Subcutaneous adipose tissue (tissue), 4 donors: ENCODE data around the gene PSMD6. TPM values are rescaled to one million over a fixed set of nuclear protein-coding genes. Genes with fewer than 3 reads are reported as not detected.

Source experiments
- total RNA-seq, 4 donors: library from RNA; depleted of rRNA; stranded (reverse); fragments of >200 nt; gene quantifications; one replicate each; pipeline ENCODE4 v1.1.0, GENCODE V29; 2016
- TF ChIP-seq, protein P1 (sequence below): fragments of 450-650 bp; IDR thresholded peaks from one replicate; pipeline ENCODE4 v1.5.1; 2016; ENCODE audit warnings: low read depth, mild to moderate bottlenecking, control low read depth, antibody characterized with exemption, moderate library complexity

Gene PSMD6
- total RNA-seq, 4 donors from 2014 or later: 51.8 to 89.0 (median 75.4) TPM

DNA sequence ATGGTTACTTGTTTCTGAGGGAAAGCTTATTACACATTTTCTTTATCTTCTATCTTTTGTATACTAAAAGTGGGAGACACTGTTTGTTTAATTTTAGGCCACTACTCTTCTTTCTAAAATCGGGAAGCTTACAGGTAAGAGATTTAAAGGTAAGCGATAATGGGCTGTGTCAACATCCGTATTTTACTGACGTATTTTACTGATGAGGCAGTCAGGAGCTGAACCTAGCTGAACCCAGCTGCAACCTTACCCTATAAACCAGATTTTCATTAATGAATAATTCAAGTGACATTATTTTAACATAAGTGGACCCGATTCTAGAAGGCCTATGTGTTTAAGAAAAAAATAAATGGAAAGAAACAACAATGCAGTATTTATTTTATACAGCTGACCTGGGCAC is 13.1 kb downstream of the PSMD6 start:
- TF ChIP-seq, protein P1, sequence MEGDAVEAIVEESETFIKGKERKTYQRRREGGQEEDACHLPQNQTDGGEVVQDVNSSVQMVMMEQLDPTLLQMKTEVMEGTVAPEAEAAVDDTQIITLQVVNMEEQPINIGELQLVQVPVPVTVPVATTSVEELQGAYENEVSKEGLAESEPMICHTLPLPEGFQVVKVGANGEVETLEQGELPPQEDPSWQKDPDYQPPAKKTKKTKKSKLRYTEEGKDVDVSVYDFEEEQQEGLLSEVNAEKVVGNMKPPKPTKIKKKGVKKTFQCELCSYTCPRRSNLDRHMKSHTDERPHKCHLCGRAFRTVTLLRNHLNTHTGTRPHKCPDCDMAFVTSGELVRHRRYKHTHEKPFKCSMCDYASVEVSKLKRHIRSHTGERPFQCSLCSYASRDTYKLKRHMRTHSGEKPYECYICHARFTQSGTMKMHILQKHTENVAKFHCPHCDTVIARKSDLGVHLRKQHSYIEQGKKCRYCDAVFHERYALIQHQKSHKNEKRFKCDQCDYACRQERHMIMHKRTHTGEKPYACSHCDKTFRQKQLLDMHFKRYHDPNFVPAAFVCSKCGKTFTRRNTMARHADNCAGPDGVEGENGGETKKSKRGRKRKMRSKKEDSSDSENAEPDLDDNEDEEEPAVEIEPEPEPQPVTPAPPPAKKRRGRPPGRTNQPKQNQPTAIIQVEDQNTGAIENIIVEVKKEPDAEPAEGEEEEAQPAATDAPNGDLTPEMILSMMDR: no peak

DNA sequence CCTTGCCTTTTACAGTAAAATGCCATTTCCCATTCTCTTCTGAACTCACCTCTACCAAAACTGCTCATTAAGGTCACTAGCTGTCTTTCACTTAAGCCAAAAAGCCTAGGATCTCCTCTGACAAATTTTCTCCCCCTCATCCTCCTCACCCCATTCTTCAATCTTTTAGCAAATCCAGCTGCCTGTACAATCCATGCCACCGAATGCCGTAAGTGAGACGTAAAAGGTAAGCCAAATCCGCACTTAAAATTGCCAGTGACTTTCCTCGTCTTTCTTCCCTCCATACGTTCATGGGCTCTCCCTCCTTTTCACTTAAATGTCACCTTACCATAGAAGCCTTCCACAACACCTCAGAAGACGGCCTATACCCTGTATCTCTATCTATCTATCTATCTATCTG is 13.8 kb downstream of the PSMD6 start:
- TF ChIP-seq, protein P1: no peak

DNA sequence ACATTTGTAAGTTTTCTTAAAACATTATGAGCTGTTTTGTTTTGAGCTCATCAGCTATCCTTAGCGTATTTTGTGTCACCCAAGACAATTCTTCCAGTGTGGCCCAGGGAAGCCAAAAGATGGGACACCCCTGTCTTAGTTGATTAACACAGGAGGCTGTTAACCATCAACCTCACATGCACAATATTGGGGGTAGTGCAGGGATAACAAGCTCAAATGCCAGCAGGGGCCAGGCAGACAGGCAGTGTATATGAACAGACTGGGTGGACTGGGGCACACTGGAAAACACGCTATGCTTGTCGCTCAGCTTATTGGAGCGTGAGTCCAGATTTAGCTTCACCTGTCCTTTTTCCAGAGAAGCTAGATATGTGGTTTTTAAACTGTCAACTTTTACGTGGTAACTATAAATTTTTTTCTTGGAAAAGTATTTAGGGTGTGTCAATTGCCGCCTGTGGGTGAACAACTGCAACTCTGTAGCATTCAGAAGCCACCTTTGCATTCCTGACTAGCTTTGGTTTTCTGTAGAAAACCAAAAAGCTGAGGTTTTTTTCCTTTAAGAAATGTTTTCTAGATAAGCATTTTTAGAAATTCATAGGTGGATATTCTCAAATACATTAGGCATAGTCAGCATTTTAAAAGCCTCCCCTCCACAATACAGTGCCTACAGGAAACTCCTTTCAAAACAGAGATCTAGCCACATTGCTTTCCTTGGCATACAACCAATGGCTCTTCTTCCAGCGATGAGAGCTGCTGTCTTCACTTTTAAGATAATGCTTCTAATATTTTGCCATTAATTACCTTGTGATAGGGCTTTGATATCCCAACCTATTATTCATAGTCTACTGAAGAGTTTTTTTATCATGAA is 14.6 kb downstream of the PSMD6 start:
- TF ChIP-seq, protein P1: no peak

DNA sequence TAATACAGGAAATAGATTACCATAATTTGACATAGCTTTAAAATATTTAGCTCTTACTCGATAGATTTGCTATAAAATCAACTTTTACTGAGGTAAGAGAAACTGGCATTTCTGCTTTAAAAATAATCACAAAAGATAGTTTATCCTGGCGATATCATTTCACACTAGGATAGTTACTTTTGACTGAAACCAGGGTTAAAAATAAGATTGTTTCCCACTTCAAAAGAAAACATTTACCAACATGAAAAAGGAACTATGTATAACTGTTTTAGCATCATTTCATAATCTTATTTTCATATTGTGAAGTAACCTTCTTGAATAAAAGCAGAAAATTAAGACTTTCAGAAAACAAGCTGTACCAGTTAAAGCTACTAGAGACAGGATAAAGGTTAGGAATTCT is 15.3 kb downstream of the PSMD6 start:
- TF ChIP-seq, protein P1: no peak

DNA sequence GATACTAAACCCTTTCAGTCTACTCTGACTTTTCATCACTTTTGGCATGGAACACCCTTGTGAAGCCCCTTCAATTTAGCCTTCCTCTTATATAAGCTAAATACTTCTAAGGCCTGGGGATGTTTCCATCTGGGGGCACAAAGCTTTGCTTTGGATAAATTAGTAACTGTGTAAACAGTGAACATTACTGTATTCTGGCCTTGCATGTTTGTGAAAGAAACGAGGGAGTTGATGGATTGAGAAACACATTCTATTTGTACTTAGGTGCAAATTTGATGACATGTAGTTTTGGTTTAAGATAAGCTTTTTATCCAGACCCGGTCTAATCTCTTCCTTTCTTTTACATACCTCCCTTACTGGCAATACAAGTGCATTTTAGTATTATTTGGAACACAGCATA is 19.7 kb downstream of the PSMD6 start:
- TF ChIP-seq, protein P1: no peak

DNA sequence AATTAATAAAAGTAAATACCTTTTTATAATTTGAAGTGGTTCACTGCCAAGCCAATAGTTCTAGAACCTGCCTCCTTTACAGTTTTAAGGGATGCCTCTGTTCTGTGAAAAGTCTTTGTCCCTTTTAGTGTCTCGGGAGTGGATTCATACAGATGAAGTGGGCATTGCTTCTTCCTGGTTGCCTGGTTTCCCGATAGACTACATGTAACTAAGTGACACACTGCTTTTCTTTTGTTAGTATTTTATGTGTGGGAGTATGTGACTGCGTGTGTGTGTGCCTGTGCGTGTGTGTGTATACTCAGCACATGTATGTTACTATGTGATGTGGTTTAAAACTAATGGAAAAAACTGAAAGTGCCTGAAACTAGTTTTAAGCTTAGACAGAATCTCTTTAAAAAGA is 21.1 kb downstream of the PSMD6 start:
- TF ChIP-seq, protein P1: no peak

DNA sequence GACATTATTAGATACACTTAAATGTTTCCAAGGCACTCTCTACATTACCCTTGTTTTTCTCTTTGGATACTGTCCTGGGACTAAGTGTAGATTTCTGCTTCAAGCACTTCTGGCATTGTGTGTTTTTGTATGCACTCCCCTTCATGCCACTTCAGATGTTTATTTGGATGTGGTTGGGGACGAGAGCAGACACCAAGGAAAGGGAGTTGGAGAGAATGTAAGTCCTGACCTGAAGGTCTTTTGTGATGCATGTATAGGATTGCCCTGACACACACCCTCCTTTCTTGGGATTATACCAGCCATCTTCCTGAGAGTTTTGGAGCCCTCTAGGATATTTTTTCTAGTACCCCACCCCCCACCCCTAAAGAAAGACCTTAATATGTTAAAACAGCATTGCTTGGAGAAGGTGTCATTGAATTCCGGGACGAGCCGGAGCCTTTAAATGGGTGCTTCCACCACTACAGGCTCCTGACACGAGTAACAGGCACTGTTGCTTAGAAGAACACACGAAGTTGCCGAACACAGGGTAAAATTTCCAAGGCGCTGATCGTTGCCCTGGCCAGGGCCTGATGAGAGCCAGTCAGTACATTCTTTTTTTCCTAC is 22.7 kb downstream of the PSMD6 start:
- TF ChIP-seq, protein P1: no peak
